NCI-H526 (cell line): ENCODE data around the gene TUBD1.

Experiments
- DNase-seq, 2 experiments: peaks; one replicate each; lab custom pipeline; 2025; lab: John Stamatoyannopoulos, UW

Gene TUBD1

DNA sequence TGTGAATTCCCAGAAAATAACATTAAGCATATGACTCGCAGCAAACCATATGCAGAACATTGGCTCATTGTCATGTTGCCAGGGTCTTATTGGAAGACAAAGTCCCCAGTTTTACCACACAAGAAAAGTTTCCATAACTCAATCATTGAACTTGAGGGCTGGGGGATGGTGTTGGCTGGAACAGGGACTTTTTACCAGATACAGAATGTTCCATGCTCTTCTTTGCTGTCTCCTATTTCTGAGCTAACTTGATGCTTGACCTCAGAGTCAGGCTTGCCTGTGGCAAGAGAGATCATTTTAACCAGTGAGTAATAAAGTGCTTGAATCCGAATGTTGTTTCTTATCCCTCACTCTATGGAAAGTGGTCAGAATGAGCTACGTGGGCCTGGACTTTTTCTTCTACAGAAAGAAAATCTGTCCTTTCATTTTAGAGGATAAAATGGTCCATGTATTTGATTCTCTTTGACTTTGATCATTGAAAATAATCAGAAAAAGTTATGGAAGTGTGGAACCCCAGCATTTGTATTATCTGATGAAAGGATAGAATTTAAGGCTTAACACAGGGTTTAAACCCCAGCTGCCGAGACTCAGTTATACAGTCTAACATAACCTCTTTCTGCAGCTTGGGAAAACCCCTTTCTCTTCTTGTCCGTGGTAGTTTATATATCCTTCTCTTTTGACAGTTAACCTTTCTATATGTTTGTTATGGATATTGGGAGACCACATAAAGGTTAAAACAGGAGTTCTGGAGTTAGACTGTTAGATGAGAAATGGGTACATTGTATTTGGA, 67.0 kb downstream of the TUBD1 start:
- no peak for DNase-seq

DNA sequence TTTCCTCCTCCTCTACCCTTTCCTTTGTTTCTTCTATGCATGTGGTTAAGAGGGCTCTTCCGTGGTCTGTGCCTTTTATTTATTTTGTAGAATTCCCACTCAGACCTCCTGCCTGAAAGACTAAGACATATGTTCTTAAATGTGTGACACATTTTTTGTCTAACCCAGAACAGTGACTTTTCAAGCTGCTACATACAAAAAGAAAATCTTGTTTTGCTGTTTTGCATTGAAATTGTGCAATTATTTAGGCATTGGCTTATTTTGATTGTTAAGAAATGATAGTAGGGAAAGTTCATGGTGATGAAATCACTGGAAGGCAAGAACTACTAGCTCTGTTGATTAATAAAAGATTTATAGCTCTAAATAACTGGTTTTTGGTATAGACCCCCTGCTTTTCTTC, 76.8 kb downstream of the TUBD1 start:
- no peak for DNase-seq

DNA sequence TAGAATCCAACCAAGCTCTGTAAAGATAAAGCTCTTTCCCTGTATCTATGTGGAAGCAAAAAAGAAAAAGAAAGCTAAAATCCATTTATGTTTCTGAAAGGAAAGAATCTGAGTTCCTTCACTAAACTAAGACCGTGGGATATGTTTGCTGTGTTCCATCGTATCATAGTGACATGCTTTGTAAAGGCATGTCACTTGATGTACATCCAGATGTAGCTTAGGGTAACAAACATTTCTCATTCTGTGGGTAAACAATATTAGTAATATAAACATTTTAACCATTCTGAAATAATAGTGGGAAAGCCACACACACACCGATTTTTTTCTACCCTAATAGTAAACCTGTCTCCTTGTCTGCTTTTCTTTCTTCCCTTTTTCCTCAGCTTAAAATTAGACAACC, 78.1 kb downstream of the TUBD1 start:
- DNase-seq = no peak

DNA sequence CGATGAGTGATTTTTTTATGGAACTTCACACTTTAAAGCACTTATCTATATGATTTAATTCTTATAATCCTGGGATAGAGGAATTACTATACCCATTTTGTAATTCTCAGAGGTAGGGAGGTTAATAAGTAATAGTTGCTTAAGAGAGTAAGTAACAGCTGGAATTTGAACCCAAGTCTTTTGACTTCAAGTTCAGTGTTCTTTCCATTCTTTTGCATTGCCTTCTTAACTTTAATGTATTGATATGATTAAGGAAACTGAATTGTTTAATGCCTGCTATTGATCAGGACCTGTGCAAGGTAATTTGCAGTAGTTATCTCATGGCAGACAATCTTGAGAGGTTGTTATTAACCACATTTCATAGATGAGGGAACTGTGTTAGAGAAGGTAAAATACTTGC, 78.5 kb downstream of the TUBD1 start:
- DNase-seq = no peak

DNA sequence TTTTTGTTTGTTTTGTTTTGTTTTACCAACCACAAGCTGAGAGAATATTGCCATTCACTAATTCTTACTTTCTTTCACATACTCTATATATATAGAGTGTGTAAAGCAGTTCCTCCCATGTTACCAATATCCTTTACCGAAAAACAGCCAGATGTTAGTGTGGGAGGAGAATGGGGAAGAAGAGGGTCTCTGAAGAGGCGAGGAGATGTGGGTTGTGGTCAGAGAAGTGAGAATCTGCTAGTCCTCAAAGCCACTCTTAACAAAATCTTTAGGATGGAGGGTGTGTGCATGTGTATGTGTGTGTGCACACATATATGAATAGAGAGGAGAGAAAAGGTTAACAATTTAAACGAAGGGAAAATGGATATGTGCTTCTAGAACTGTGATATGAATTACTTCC, 80.6 kb downstream of the TUBD1 start:
- no peak for DNase-seq

DNA sequence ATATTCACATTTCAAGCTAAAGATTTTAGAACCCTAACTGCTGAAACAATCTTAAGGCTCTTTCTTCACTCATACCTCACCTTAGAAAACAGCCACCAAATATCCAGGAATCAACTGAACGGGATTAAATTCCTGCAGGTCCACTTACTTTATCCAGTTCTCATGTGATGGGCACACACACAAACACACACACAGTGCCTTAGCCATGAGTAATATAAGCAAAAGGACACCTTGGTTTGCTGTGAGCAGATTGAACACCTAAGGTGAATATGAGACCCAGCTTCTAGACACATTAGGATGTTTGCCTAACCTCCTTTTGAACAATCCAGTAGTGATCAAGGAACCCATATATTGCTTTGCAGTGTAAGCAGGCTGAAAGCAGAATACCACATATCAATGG, 81.5 kb downstream of the TUBD1 start:
- DNase-seq = no peak

DNA sequence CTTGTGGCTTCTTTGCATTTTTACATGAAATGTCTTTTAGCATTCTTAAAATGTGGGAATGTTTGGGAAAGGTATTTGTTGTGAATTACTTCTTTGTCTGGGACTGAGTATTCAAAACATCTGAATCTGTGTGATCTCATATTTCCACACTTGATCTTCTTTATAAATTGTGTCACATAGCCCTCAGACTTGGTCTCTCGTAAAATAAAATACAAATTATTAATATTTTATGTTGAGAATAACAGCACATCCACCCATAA, 81.9 kb downstream of the TUBD1 start:
- no peak for DNase-seq
